CD1c-positive myeloid dendritic cell (primary cell): ENCODE measurements around the gene LIMS1.
A peak's percentile ranks its signal among the peaks of the same experiment; 100 is the strongest.
"Not testable (repeated sequence)": the region's sequence is repeated elsewhere in the genome, so short reads cannot be mapped to it uniquely, and the experiment has no call there.

ENCODE experiments used
- DNase-seq: peaks from one replicate; pipeline ENCODE4 v3.0.0-alpha.2; 2016; ENCODE audit errors: extremely low spot score

Gene LIMS1

DNA sequence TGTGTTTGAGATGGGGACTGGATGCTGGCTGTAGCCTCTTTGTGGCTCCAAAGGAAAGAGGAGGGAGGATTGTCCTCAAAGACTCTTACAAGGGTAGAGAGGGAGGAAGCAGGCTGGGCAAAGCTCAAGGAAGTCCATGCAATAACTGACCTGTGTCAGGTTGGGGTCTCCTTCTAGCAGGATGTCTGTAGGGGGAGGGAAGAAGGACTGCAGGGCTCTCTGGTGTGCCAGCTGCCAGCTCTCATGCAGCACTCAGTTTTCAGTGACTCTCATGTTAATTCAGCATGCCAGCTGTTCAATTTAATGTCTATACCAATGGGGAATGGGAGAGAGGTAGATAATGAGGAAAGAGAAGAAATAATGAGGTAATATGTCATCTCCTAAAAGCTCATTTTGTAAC lies 99.7 kb downstream of the LIMS1 start:
- DNase-seq, result peak; percentile 2

DNA sequence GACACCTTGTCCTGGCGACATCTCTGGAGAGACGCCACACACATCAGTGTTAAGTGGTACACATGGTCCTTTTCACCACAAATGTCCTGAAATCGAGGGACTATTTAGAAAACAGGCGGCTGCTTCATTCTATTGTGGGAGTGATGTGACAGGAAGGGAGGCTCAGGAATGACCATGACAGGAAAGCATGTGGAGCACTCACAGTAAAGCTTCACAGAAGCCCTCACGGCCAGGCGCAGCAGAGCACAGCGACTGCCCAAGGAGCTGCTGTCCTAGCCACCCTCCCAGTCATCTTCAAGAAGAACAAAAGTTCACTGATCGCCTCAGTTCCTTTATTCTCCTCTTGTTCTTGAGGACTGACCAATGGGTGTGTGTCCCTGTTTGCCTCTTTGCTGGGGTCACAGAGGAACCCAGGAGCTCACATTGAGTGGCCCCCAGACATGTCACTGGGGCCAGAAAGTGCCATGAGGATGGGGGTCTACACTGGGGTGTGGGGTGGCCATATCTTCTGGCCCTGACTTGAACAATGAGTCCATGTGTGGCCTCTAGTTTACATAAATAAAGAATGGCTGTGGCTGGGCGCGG lies 100.4 kb downstream of the LIMS1 start:
- DNase-seq, result peak; percentile 20

DNA sequence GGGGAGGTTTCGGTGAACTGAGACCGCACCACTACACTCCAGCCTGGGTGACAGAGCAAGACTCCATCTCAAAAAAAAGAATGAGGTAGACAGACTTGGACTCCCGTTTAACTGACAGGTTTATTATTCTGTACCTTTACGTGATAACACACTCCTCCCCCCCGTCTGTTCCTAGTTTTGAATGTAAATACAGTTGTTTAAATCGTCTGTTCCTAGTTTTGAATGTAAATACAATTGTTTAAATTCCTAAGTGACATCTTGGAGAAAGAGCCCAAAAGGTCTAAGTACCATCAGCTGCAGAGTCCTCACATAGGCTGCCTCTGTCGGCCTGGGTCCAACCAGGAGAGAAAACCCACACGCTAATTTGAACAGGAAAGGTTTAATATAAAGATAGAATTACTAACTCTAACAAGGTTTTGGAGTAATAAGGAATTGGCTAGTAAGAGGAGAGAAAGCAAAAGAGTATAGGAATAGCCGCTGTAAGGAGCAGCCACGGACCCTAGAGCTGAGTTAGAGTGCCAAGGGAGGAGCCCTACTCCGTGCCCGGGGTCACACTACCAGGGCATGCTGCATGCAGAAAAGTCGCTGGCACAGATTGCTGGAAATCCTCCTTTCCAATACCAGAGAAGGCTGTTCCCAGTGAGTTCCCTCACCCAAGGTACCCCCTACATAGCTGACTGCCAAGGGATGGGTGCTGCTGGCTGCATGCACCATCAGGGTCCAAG lies 101.5 kb downstream of the LIMS1 start:
- peak; percentile 3 for DNase-seq

DNA sequence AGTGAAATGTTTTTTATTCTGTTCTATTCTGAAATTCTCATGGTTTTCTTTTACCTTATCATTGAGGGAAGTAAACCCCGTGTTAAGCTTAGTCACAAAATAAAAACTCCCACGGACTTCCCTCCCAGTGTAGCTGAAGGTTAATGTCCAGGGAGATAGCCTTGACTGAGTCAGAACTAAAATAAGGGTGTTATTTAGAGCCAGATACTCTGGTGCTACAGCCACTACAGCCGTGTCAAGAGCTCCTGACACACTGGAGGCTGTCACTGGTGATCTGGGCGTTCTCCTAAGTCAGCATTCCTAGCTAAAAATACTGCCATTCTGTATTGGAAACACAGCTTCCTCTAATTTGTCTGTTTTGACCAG lies 103.0 kb downstream of the LIMS1 start:
- DNase-seq, result peak; percentile 96

DNA sequence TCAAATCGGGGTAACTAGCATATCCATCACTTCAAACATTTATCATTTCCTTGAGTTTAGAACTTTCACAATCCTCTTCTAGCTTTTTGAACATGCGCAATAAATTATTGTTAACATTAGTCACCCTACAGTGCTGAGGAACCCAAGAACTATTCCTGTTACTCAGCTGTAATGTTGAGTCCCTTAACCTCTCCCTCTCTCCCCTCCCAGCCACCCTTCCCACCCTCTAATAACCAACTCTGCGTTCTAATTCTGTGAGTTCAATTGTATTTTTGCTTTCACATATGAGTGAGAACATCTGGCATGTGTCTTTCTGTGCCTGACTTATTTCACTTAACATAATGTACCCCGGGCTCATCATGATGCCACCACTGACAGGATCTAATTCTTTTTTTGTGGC lies 106.5 kb downstream of the LIMS1 start:
- DNase-seq, result peak; percentile 58

DNA sequence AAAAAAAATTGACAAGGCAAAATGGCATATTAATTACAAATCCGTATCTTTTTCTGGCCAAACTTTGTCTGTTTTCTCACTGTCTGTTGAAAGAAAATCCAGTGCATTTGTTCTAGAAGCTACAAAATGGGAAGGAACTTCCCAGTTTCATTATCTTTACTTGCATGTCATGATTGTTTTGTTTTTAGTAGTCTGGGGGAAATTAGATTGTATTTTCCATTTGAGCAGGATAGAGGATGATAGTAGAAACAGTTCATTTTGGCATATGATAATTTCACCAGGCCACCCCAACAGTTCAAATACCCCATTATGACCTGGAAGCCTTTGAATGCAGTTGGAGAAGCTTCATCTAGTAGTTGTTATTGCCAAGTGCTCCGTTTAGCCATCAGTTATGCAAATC lies 107.5 kb downstream of the LIMS1 start:
- DNase-seq, result no peak

DNA sequence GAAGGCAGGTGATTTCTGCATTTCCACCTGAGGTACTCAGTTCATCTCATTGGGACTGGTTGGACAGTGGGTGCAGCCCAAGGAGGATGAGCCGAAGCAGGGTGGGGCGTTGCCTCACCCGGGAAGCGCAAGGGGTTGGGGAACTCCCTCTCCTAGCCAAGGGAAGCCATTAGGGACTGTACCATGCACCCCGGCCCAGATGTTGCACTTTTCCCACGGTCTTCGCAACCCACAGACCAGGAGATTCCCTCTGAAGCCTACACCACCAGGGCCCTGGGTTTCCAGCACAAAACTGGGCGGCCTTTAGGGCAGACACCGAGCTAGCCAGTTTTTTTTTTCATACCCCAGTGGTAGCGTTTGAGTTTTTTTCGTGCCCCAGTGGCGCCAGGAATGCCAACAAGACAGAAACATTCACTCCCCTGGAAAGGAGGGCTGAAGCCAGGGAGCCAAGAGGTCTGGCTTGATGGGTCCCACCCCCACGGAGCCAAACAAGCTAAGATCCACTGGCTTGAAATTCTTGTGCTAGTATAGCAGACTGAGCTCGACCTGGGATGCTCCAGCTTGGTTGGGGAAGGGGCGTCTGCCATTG lies 109.1 kb downstream of the LIMS1 start:
- no peak for DNase-seq

DNA sequence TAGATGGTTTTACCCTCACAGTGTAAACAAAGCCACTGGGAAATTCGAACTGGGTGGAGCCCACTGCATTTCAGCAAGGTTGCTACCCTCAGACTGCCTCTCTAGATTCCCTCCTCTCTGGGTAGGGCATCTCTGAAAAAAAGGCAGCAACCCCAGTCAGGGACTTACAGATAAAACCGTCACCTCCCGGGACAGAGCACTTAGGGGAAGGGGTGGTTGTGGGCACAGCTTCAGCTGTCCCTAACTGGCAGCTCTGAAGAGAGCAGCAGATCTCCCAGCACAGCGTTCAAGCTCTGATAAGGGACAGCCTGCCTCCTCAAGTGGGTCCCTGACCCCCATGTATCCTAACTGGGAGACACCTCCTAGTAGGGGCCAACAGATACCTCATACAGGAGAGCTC lies 109.6 kb downstream of the LIMS1 start:
- DNase-seq, result not testable (repeated sequence)

DNA sequence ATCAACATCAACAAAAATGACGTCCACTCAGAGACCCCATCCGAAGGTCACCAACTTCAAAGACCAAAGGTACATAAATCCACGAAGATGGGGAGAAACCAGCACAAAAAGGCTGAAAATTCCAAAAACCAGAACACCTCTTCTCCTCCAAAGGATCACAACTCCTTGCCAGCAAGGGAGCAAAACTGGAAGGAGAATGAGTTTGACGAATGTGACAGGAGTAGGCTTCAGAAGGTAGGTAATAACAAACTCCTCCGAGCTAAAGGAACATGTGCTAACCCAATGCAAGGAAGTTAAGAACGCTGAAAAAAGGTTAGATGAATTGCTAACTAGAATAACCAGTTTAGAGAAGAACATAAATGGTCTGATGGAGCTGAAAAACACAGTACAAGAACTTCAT lies 110.2 kb downstream of the LIMS1 start:
- not testable (repeated sequence) for DNase-seq

DNA sequence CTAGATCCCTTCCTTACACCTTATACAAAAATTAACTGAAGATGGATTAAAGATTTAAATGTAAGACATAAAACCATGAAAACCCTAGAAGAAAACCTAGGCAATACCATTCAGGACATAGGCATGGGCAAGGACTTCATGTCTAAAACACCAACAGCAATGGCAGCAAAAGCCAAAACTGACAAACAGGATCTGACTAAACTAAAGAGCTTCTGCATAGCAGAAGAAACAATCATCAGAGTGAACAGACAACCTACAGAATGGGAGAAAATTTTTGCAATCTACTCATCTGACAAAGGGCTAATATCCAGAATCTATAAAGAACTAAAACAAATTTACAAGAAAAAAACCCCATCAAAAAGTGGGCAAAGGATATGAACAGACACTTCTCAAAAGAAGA lies 114.5 kb downstream of the LIMS1 start:
- DNase-seq, result not testable (repeated sequence)

DNA sequence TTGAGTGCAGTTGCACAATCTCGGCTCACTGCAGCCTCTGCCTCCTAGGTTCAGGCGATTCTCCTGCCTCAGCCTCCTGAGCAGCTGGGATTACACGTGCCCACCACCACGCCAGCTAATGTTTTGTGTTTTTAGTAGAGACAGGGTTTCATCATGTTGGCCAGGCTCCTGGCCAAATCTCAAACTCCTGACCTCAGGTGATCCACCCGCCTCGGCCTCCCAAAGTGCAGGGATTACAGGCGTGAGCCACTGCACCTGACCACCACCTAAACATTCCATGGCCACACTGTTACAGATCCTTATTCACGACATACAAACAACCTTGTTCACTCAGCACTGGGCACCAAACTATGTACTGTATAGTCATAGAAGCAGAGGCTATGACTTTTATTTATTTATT lies 116.2 kb downstream of the LIMS1 start:
- DNase-seq, result not testable (repeated sequence)

DNA sequence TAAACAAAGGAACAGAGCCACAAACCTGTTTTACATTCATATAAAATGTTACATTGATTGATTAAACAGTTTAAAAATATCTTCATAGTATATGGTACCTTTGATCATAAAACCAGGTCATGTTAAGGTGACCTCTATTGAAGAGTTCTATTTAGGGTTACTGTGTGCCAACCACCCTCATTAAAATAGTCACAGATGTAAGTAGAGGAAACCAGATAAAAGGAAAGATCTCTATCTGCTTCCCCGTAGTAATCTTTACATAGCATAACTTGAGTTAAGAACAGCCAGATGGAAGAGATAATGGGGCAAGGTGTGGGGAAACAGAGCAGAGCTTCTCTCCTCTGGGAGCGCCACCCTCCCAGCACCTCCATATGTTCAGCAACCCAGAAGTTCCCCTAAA lies 117.2 kb downstream of the LIMS1 start:
- DNase-seq, result not testable (repeated sequence)

DNA sequence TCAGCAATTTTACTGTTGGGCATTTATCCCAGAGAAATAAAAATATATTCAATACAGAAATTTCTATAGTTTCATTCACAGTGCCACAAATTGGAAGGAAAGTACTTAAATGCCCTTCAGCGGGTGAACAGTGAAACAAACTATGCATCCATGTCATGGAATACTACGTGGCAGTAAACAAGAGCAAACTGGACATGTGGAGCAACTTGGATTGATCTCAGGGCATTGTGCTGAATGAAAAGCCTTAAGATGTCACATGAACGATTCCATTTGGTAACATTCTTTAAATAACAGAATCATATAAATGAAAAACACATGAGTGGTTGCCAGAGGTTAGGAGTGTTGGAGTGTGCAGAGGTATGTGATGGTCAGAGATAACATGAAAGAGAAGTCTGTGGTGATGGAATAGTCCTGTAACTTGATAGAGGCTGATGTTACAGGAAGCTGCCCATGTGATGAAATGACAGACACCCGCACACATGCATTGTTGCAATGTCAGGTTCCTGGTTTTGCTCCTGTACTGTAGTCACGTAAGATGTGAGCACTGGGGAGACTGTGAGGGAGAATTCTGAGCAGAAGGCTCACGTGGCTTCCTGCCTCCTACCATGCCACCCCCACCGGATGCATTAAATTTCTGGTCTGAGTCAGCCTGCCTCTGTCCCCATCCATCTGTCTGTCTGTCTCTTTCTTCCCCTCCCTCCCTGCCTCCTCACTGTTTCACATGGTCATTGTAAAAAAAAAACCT lies 118.1 kb downstream of the LIMS1 start:
- peak; percentile 91 for DNase-seq

DNA sequence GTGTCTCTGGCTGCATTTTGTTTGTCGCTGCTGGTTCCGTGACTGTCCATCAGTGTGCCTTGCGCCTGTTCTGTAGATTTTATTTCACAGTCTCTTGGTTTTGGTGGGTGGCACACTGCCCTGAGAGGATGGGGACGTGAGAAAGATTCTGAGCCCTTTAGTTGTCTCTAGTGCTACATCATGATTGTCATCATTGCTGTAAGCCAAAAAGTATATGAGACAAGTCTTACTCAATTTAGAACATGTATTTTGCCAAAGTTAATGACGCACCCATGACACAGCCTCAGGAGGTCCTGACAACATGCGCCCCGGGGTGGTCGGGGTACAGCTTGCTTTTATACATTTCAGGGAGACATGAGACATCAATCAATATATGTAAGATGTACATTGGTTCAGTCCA lies 119.2 kb downstream of the LIMS1 start:
- DNase-seq, result not testable (repeated sequence)

DNA sequence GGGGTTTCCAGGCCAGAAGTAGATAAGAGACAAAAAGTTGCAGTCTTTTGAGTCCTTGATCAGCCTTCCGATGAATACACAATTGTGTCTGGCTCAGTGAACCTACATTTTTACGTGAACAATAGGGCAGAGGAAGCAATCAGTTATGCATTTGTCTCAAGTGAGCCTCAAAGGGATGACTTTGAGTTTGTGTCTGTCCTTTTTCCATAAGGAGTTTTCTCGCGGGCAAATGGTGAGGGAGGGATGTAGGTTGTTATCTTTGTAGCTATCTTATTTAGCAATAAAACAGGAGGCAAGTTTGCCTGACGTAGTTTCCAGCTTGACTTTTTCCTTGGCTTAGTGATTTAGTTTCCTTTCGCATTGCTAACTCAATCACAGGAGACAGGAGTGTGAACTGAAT lies 119.6 kb downstream of the LIMS1 start:
- not testable (repeated sequence) for DNase-seq

DNA sequence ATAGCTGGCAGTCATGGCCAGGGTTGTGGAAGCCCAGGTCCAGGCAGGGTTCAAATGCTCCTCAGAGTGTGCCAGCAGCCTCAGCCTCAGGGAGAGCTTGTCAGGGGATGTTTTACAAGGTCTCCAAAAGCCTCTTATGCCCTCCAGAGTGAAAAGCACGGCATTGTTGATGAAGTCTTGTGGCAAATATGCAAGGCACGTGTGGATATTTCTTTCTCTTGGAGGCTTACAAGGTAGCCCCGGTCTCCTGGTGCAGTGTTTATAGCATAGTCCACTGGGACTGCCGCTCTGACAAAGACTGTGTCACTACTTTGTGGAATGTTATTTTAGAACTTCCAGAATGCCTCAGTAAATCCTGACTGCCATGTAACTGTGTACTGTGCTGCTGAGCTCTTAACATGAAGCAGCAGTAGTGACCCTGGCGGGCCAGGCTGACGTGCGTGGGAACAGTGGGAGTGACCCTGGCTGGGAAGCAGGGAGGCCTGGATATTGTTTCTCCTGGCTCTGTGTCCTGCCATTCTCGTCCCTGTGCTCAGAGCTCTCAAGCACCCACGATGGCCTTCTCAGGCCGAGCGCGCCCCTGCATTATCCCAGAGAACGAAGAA lies 120.4 kb downstream of the LIMS1 start:
- DNase-seq, result not testable (repeated sequence)

DNA sequence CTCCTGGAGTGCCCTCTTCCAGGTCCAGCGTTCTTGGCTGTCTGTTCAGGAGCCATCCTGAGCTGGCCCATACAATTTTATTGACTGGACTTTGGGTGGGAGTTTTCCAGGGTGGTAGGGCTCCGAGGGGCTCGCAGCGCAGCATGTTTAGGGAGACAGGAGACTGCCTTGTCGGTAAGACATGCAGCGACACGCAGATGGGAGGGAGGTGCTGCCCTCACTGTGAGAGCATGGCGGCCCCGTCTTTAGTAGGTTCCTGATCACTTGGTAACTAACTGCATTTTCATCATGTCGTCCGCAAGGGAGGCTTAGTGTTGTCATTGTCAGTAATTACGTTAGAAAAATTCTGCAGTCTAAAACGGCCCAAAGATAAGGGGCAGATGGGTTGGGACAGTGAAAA lies 121.0 kb downstream of the LIMS1 start:
- not testable (repeated sequence) for DNase-seq

DNA sequence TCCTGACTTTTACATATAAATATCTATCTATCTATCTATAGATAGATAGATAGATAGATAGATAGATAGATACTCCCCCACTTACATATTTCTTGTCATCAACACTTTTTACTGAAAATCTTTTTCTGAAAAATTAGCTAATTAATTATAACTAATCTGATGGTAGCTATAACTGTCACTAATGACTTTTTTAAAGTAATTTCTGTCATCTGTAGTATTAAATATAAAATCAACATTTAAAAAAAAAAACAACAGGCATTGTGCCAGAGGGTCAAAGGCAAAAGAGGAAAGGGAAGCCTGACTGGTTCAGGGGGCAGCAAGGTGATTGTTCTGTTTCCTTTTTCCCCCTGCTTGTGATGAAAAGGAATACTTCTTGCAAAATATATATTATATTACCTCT lies 122.0 kb downstream of the LIMS1 start:
- DNase-seq, result not testable (repeated sequence)

DNA sequence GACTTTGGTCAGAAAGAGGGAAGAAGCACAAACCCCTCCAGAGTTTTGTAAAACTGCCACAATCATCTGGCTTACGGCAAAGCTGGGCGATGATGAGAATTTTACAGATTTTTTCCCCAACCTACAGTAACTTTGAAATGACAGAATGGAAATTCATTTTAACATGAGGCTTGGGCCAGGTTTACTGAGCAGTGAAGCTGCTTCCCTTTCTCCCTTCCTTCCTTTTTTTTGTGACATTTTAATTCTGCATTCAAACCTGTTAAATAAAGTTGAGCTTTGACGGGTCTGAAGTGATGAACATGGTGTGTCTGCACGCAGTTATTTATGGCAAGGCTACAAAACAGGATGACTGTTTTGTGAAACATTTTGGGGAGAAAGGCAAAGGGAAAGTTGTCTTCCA lies 123.2 kb downstream of the LIMS1 start:
- DNase-seq, result not testable (repeated sequence)

DNA sequence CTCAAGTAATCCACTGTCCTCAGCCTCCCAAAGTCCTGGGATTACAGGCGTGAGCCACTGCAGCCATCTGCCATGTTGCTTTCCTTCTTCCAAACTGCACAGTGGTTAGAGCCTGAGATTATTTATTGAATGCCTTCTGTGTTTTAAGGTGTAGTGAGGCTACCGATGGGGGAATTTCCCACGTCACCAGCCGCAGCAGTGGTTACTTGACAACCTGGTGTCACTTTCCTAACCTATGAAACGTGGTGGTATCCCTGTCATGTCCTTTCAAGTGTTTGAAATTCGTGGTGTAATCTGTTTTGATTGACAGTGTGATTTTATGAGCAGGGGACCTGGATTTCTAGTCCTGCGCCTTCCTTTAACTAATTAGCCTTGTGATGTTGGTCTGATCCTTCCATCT lies 124.3 kb downstream of the LIMS1 start:
- not testable (repeated sequence) for DNase-seq

DNA sequence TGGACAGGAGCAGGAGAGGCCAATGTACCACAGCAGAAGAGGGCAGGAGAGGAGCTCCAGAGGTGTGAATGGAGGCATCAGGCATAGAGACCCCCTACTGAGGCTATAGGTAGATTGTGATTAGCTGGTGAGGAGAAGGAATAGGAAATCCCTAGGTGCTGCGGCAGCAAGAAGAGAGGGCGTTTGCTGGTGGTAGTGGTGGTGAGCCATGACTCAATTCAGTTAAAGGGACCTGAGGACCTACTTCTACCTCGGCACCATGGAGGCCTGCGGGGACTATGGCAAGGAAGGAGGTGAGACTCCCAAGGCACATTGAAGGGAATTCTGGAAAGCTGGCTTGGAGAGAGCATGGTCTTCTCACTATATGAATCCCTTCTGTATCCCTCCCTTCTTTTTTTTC lies 127.2 kb downstream of the LIMS1 start:
- DNase-seq, result not testable (repeated sequence)

DNA sequence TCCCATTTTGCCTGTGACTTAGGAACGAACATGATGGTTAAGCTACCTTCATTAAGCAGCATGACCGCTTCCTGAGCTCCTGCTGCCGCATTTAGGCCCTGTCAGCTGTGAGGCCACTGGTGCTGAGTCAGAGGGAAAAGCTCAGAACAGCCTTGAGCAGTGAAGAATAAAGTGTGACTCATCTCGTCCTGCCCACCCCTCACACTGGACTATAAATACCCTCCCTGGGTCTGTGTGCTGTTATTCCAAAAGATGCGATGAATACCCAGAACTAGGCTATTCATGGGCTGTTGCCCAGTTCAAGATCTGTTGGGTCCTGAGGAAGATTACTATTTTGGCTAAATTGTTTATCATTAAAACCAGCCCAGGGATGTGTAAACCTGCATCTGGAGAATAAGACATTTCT lies 127.9 kb downstream of the LIMS1 start:
- DNase-seq, result not testable (repeated sequence)
